Measurements from ENCODE around the gene COBL. TPM values are rescaled to one million over a fixed set of nuclear protein-coding genes. Genes with fewer than 3 reads are reported as not detected.

Gene COBL
- total and polyA plus RNA-seq, 9 of the 15 experiments (the other 6 are each of a cell fraction or from before 2014, with no cell fraction given), result 0.01 to 2.4 (median 0.09) TPM; not detected in 3

GRCh38 chr7:51190969-51191368 is 125.6 kb downstream of the COBL start:
- BruUV-seq (replicated peaks), result no TSS peak
- H3K4me3 ChIP-seq, result no peak overlapping the region
- CTCF ChIA-PET (ENCODE audit: low intra/inter-chr PET ratio), result no interaction called here

More at GRCh38 chr7:51190969-51191368, 125.6 kb downstream of the COBL start:
- H3K9me1 ChIP-seq (ENCODE audit: control insufficient read depth, insufficient read depth, low read length), result no peaks in the 10 kb centered on the region
- POLR2A ChIA-PET, result interaction anchor here (1.2 kb wide), 1 partner anchor 26 kb away, joined by 3 read pairs; no protein-coding TSS in a partner anchor
- H3K36me3 ChIP-seq (ENCODE audit: control insufficient read depth, insufficient read depth, low read length), result no peaks in the 10 kb centered on the region
- H3K79me2 ChIP-seq (ENCODE audit: control insufficient read depth, insufficient read depth, low read length), result no peaks in the 10 kb centered on the region
- no peak overlapping the region for H3K9ac ChIP-seq (ENCODE audit: insufficient read depth in 1 of 2, low read depth in 2 of 2, low read length in 2 of 2)
- in situ Hi-C loops (cut with MboI) (no loop called here), intact Hi-C loops (cut with micrococcal nuclease) (no loop called here)
- H4K20me1 ChIP-seq (replicated peaks; ENCODE audit: control insufficient read depth, insufficient read depth, low read length), result no peaks in the 10 kb centered on the region
- TF ChIP-seq, protein P1, sequence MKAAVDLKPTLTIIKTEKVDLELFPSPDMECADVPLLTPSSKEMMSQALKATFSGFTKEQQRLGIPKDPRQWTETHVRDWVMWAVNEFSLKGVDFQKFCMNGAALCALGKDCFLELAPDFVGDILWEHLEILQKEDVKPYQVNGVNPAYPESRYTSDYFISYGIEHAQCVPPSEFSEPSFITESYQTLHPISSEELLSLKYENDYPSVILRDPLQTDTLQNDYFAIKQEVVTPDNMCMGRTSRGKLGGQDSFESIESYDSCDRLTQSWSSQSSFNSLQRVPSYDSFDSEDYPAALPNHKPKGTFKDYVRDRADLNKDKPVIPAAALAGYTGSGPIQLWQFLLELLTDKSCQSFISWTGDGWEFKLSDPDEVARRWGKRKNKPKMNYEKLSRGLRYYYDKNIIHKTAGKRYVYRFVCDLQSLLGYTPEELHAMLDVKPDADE (conservative IDR thresholded peaks at IDR 0.05; ENCODE audit: control insufficient read depth, low read depth, low read length), result no peak
- TF ChIP-seq, protein P2, sequence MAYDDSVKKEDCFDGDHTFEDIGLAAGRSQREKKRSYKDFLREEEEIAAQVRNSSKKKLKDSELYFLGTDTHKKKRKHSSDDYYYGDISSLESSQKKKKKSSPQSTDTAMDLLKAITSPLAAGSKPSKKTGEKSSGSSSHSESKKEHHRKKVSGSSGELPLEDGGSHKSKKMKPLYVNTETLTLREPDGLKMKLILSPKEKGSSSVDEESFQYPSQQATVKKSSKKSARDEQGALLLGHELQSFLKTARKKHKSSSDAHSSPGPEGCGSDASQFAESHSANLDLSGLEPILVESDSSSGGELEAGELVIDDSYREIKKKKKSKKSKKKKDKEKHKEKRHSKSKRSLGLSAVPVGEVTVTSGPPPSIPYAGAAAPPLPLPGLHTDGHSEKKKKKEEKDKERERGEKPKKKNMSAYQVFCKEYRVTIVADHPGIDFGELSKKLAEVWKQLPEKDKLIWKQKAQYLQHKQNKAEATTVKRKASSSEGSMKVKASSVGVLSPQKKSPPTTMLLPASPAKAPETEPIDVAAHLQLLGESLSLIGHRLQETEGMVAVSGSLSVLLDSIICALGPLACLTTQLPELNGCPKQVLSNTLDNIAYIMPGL (CRISPR knock-in tag; IDR thresholded peaks at IDR 0.05), result no peak
- TF ChIP-seq ZBTB40 (IDR thresholded peaks at IDR 0.05) (no peak), ZBTB40 (CRISPR knock-in tag; IDR thresholded peaks at IDR 0.05) (no peak)
- no peak overlapping the region for H2AFZ ChIP-seq (ENCODE audit: low read depth, low read length)
- no peaks in the 10 kb centered on the region for H3K9me3 ChIP-seq (replicated peaks; ENCODE audit: control insufficient read depth, insufficient read depth, low read depth, low read length)
- no peak for DNase-seq (ENCODE audit: extremely low read depth in 1 of 4, low spot score in 3 of 4)
- no peaks in the 10 kb centered on the region for H3K4me1 ChIP-seq (replicated peaks in 1 of 2; ENCODE audit: control insufficient read depth in 2 of 2, insufficient read depth in 2 of 2, low read length in 2 of 2)
- 7% methylated on average over 5 of the region's 5 CpGs for WGBS (ENCODE audit: insufficient coverage, low coverage, missing lambda C conversion rate)
- H3K27ac ChIP-seq (ENCODE audit: extremely low read depth, low read depth, low read length), result no peak overlapping the region
- no peak for ATAC-seq
- peaks cover 0 to 4% of the 10 kb centered on the region in 2 experiments; a peak in 2 of 5 replicates for H3K27me3 ChIP-seq (ENCODE audit: control insufficient read depth in 2 of 2, insufficient read depth in 2 of 2, low read length in 2 of 2)
- H3K4me2 ChIP-seq (ENCODE audit: insufficient read depth, low read length), result no peak overlapping the region
- no peak for FAIRE-seq
